Activated CD4-positive, alpha-beta T cell treated with anti-CD3 and anti-CD28 coated beads, Interleukin-2, amount 50 U/mL, for 24 hours (primary cell): ENCODE measurements around the gene PLAGL2.
A peak's percentile ranks its signal among the peaks of the same experiment; 100 is the strongest.
"Not testable (repeated sequence)": the region's sequence is repeated elsewhere in the genome, so short reads cannot be mapped to it uniquely, and the experiment has no call there.

Source experiments
- DNase-seq, 2 donors: peaks; one replicate each; pipeline ENCODE4 v3.0.0-alpha.2; 2020; ENCODE audit warnings: low read depth in 1 of 2, low spot score in 1 of 2

PLAGL2 gene

DNA sequence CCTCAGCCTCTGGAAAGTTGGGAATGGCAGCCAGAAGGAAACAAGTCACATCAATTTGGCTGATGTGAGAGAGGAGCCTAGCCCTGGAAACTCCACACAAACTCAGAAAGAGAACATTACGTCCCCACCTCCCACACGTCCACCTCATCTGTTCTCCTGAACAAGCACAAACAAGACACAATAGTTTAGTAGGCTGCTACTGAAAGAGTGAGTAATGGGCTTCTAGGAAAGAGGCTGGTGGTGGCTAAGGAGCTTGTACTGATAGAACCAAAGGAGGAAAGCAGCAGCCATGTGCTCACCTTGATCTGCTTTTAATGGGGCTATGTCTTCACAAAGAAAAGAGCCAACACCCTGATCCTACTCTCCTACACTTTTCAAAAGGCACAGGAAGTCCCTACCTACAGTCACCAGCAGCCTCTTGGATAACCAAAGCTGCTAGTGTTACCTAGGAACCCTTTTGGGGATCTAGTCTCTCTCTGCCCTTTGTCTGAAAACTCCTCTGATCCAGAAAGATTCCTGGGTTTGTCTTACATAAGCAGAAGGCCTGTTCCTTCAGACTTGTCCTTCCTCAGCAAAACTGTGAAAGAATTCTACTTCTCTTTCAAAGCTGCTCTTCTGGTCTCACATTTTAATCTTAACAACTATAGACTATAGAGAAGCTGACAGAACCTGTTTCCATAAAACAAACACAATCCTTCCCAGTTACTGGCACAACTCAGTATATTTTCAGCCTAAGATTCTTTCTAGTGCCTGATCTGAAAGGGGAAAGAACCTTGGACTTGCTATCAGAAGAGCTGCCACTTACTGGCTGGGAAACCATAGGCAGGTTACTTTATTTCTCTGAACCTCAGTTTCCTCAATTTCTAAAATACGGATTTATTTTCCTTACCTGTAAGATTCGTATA lies 3.1 kb downstream of the PLAGL2 start:
- peak in 1 of 2 donors; percentile 81 for DNase-seq

DNA sequence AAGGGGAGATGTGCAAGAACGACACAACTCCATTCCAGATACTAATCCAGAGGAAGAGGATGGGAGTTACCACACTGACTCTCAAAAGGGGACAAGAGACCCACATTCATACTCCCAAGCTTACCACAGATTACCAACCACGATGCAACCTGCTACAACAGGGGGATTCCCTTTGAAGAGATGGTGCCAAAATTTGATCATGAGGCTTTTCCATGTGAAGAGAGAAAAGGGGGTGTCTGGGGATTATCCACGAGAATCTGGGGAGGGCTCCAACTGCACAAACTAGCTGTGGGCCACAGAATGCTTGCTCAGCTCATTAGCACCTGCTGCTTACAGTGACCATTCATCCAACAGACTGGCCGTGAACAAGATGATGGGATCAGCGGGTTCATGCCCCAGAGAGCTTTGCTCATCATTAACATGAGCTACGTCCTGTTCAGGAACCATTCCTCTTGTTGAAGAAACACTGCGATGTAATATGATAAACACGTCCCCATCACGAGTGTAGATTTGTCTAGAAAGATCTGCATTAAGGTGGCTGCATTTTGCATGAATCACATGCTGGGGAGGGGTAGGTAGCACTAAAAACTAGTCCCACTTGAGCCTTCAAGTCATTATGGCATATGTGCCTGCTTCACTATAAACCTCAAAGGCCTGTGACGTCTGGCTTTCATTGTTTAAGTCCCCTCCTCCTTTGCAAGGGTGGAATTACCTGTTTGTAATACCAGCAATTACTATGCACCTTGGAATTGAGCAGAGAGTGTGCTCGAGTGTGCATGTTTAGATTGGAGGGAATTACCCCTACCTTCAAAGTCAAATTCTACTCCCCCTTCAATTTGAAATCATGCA lies 4.0 kb downstream of the PLAGL2 start:
- no peak for DNase-seq

DNA sequence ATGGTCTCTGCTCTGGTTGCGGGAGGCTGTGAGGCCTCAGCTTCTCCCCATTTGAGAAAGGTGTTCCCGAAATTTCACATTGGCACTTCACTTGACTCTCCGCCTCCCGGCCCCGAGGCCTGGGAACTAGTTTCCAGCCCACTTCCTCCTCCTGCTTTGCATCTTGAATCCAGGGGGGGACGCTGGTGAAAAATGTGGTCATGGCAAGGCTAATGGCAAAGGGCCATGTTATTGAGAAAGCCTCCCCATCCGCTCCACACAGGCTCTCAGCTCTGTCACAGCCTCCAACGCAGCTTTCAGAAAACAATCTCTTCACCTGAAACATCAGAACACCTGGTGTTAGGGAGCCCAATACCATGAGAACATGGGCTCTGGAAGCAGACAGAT lies 5.6 kb downstream of the PLAGL2 start:
- DNase-seq, result no peak

DNA sequence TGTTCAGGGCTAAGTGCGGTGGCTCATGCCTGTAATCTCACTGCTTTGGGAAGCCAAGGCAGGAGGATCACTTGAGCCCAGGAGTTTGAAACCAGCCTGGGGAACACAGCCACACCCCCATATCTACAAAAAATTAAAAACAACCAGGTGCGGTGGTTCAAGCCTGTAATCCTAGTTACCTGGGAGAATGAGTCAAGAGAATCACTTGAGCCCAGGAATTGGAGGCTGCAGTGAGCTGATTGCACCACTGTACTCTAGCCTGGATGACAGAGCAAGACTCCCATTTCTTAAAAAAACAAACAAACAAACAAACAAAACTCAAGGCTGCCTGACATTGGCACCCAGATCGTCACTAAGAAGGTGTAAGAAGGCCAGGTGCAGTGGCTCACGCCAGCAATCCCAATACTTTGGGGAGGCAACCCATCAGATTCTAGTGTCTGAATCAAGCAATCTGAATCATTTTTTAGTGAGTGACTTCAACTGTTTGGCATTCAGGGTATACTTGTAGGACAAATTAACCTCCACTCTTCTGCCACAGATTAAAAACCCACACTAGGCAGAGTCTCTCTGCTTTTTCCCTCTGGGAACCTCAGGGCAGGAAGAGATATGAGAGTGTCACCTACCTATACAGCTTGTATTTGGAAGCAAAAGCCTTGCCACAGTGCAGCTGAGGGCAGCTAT lies 6.1 kb downstream of the PLAGL2 start:
- no peak for DNase-seq

DNA sequence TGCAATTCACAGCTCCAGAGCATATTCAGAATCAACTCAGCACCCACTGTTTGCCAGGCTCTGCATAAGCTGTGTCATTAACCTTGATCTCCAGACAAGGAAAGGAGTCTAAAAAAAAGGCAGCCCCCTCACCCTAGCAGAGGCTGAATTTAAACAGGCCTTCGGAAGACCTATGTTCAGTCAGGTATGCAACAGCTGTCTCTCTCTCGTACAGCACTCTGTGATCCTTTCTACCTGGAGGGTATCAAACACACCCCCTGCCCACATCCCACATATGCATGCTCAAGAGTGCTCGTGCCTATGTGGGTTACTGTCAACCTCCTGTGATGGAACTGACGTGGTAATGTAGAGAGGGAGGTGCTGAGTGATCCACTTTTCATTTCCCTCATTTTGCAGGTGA lies 8.5 kb downstream of the PLAGL2 start:
- no peak for DNase-seq

DNA sequence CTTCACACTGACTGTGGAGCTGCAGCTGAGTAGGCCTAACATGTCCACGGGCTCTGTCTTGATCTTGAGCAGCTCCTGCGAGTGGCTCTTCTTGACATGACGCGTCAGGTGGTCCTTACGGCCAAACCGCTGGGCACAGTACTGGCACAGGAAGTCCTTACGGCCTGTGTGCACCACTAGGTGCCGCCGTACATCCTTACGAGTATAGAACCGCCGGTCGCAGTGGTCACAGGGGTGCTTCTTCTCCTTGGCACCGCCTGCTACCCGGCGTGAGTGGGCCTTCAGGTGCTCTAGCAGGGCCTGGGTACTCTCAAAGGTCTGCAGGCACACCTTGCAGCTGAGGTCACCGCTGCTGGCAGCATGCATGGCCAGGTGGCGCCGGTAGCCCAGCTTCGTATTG lies 10.4 kb downstream of the PLAGL2 start:
- not testable (repeated sequence) for DNase-seq

DNA sequence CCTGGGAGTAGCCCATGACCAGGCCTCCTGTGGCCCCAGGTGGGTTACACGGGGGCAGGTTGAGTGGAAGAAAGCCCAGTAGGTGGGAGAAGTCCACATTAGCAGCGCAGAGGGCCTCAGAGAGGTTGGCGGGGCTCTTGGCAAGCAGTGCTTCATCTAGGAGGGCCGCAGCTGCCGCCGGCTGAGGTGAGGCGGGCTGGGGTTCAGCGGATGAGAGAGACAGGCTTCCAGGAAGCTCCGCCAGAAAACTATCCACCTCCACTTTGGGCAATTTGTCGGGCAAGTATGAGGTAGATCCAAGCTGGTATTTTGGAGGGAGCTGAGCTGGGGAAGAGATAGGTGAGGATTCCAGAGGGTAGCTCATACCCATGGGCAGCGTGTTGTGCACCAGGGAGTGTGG lies 10.9 kb downstream of the PLAGL2 start:
- not testable (repeated sequence) for DNase-seq

DNA sequence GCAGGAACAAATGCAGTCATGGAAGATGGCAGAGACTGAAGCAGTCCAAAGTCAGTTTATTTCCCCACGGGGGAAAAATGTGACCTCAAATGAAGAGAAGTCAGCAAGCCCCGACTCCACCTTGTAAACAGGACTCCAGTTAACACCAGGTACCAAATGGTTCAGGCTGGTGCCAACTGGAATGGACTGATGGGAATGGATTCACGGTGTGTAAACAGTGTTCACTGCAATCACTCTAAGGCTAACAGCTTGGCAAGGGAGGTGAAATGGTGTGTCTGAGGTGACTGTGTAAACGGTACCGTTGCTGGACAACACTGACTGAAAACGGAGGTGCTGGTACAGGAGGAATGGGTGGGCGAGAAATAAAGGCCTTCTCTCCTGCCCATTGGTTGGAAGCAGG lies 12.0 kb downstream of the PLAGL2 start:
- no peak for DNase-seq

DNA sequence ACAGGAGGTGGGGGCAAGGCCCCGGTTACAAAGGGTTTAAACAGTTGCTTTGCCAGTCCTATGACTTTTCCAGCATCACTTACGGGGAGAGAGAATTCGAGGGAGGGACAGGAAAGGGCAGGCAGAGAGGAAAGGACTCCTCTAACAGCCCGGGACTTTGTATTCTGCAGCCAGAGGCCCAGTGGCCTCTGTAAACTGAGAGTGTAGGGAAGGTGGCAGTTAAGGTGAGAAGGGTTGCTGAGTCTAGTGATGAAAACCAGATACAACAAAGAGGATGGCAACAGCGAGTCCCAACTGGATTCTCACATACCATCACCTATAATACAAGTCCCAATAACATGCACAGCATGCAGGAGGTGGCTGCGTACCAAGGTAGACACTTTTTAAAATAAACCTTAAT lies 13.5 kb downstream of the PLAGL2 start:
- DNase-seq, result no peak

DNA sequence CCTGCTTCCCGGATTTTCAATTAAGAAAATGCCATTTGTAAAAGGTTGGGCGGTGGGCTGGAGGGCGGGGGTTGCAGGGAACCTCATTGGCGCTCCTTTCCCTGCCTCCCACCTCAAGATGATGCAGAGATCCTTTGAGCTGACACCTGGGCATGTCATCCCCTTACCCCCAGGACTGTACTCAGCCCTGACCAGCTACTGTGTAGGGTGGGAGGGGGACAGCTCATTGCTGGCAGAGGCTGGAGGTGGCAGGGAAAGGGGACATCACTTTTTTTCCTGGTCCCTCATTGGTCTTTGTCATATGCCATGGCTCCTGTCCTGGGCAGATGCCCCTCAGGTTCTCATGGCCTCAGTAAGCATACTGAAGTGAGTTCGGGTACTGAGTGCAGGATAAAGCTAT lies 14.2 kb downstream of the PLAGL2 start:
- not testable (repeated sequence) for DNase-seq

DNA sequence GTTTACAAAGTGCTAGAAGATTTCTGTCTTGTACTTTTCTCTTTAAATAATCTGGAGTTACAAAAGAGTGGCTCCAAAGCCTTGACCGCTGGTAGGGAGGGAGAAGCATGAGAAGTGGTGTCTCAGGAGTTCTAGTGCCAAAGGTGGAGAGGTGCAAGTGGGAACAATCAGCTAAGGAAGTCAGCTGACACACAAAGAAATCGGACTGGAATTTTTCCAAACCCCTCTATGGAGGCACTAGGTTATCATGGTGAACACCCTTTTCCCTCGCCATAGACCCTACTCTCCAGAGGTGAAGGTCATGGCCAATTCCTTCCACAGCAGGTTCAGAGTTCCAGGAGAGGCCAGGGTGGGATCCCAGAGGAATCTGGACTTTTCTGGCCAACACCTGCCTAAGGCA lies 14.8 kb downstream of the PLAGL2 start:
- DNase-seq, result no peak

DNA sequence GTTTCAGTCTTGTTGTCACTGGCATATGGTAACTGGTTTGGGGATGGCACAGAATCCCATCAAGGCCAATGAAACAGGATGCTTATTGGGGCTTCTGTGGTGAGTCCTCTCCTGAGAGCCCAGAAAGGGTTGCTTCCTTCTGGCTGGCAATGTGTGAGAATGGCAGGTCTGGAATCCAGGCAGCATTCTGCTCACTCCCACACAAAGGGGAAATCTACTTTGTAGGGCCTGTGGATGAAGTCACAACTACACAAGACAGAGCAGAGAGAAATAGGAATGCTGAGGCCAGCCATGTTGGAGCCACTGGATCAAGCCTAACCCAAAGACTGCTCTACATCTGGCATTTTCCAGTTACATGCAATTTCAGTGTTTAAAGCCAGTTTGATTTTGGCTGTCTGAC lies 15.7 kb downstream of the PLAGL2 start:
- no peak for DNase-seq

DNA sequence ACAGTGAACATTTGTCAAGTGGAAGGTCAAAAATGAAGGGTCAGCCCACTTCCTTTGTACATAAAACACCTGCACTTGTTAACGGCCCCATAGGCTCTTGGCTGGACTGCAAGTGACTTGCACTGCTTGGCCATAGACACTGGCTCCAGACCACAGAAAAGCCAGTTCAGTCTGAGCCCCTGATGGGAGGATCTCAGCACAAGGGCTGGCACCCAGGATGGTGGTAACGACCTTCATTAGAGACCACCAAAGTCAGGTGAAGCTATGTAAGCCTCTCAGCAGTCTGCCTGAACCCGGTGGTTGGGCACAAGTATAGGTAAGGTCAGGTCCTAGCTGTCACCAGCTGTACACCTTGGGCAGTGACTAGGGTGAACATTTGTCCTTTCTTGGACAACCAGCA lies 16.1 kb downstream of the PLAGL2 start:
- DNase-seq, result no peak

DNA sequence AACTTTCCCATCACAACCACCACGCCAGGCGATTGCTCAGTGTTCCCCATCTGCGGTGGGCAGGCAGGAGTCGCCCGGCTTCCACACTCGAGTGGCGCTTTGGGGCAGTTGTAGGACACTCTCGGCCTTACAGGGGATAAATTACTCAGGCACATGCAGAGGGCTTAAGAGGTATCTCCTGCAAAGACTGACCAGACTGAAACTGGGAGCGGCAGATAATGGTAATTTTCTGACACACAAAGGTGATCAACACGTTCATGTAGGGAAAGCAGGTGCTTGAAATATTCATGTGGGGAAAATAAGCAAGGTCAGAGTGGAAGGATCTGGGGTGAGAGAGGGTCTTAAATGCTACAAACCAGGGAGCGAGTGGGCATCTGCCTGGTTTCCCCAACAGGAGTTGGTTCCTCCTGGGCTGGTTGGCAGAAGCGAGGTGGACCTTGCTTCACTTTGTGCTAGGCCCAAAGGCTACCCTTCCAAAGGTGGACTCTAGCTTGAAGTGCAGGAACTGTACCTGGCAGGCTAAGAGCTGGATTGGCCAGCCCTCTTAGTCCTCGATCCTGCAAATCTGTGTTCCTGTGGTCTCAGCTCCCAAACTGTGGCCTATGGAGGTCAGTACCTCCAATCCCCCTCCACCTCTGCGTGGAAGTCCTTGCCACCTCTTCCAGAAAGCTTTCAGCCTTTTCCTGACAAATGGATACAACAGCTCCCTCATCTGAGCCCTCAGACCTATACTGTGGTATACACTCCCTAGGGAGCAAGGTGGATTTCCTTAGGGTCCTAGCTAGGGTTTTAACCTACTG lies 16.7 kb downstream of the PLAGL2 start:
- no peak for DNase-seq

DNA sequence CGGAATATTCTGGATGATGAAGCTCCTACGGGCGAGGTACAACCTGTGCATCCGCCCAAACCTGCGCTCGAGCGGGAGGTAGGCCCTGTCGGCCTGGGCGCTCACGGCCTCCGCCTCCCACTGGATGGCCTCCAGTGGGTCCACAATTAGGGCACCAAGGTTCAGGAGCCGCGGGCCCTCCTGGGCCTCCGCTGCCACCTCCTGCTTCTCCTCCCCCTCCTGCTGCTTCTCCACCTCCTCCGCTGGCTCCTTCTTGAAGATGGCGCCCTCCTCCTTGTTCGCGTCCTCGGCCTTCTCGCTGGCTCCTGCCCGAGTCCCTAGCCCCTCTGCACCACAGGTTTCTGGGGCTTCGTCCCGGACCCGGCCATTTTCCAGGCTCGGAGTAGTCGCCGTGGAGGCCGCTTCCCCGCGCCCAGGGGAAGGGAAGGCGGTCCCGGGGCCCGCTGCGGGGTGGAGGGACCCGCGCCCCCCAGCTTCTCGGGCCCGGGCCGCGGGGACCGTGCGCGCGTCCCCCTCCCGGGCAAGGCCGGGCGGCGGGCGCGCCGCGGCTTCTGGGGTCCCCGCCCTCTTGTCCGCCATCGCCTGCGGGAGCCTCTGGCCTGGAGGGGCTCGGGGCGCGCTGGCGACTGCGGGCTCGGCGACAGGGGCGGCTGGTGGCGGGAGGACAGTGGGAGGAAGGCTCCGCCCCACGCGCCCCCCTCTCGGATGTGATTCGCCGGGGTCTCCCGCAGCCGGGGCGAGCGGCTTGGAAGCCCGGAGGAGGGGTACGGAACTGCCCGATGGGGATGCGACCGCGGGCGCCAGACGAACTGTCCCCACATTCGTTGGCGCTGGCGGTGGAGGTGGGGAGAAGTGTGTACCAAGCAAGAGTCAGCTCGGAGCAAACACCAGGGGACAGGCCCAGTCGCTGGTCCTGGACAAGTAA lies 17.6 kb downstream of the PLAGL2 start:
- no peak for DNase-seq

DNA sequence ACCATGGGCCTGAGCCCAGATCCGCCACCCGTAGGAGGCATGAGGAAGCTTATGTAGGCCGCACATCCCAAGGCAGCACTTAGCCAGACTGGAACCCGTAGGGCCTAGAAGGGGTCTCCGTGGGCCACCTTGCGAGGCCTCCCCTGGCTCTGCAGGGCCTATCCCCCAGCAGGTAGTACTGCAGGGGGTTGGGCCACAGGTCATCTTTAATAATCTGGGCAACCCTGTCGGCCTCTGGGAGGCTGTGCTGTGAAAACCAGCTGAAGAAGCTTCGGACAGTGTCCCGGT lies 18.5 kb downstream of the PLAGL2 start:
- no peak for DNase-seq

DNA sequence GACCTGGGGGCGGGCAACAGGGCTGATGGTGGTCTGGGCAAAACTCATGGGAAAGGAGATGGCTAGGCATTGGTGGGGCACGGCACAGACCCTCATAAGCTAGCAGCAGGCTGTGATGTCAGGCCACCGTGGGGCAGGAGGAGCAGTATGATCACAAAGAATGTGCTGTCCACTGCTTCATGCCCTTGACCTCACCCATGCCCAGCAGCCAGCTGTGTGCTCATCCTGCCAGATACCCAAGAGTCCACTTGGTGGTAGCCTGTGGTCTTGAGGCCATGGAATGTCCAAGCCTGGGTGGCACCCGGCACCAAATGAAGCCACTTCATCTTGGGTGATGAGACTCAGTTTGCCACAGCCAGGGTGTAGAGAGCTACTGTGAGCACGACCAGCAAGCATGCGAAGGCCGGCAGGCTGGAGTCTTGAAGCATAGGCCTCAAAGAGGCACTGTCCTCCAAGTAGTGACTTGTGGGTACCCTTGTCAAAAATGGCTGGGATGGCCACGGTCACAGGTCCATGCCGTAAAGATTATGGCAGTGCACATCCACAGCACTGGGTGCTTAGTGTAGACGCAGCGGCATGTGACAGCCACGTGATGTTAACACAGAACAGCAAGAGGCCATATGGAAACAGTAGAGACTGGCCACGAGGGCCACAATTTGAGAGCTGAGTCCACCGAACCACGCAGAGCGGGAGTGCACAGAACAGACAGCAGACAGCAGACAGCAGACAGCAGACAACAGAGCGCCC lies 19.0 kb downstream of the PLAGL2 start:
- no peak for DNase-seq

DNA sequence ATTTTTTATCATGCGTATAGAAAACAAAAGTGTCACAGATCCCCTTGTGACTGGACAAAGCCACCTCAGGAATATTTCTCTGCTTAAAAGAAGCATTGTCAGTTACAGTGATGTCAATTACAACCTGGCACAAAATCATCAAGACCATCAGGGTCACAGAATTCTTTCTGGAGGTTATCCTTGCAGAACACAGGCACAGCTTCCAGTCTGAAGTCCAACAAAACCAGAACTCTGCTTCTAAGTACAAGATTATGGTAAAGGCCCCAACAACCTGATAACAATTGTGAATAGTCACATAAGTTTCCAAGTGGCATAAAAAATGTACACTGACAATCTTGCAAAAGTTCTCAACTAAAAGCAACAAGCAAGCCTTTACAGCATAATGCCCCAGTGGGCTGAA lies 21.0 kb downstream of the PLAGL2 start:
- DNase-seq, result no peak

DNA sequence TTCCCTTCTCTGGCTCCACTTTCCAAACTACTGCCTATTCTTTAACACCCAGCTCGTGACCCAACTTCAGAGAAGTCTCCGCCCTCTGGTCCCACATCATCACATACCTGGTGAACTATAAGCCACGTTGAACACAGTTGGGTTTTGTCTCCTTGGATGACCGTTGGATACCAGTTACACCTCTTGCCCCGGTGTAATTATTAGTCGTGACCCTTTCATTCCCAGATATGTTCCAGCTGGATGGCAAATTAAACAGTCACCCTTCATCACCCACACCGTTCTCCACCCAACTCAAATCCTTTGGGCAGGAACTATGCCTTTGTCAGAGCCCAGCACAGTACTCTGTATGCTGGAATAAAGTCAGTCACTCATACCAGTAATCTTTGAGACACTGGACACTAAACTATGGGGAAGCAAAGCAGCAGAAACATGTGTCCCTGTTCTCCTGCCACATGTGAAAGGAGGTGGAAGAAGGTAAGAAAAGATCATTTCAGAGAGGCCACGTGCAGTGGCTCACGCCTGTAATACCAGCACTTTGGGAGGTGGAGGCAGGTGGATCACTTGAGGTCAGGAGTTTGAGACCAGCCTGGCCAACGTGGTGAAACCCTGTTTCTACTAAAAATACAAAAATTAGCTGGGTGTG lies 22.5 kb downstream of the PLAGL2 start:
- DNase-seq, result no peak
